ENCODE data around the gene LRRC2.

- TF ChIP-seq CTCF (IDR thresholded peaks at IDR 0.05): no peak
- TF ChIP-seq POLR2A (IDR thresholded peaks at IDR 0.05): no peak
- no peak for TF ChIP-seq EP300 (IDR thresholded peaks at IDR 0.05)
Measured at GRCh38 chr3:46557814-46558183, 8.3 kb downstream of the LRRC2 start.

Data from tibial nerve (tissue), 4 donors.